ENCODE results near the gene PERCC1. TPM values are rescaled to one million over a fixed set of nuclear protein-coding genes. Genes with fewer than 3 reads are reported as not detected.

The PERCC1 gene
- total RNA-seq, 1 donor from 2014 or later: 0.33 TPM

DNA sequence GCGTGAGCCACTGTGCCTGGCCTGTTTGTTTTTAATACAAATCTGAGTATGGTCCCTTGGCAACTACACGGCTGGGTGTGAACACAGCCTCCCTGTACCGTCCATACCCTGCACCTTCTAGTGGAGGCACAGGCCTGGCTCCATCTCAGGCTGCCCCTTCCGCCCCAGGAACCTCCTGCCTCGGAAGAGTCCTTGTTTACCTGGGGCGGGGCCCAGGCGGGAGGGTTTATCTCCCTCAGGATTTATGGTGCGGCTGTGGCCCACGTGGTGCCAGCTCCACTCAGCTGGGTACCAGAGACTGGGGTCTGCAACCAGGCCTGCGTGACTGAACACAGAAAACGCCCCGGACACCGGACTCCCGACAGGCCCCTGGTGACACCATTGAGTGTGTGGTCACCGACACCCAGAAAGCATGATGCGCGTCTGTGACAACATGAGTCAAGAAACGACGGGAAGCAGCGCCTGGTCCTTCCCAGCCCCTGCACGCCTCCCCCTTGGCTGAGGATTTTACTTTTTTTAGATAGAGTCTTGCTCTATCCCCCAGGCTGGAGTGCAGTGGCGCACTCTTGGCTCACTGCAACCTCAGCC is 35.3 kb upstream of the PERCC1 start:
- TF ChIP-seq, protein P1, sequence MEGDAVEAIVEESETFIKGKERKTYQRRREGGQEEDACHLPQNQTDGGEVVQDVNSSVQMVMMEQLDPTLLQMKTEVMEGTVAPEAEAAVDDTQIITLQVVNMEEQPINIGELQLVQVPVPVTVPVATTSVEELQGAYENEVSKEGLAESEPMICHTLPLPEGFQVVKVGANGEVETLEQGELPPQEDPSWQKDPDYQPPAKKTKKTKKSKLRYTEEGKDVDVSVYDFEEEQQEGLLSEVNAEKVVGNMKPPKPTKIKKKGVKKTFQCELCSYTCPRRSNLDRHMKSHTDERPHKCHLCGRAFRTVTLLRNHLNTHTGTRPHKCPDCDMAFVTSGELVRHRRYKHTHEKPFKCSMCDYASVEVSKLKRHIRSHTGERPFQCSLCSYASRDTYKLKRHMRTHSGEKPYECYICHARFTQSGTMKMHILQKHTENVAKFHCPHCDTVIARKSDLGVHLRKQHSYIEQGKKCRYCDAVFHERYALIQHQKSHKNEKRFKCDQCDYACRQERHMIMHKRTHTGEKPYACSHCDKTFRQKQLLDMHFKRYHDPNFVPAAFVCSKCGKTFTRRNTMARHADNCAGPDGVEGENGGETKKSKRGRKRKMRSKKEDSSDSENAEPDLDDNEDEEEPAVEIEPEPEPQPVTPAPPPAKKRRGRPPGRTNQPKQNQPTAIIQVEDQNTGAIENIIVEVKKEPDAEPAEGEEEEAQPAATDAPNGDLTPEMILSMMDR (IDR thresholded peaks at IDR 0.05): no peak
- H3K4me3 Mint-ChIP-seq: no peak overlapping the region
- H3K9me3 Mint-ChIP-seq: no peaks in the 10 kb centered on the region
- DNase-seq (no peak), ATAC-seq (ENCODE audit: low read depth) (no peak)
- CTCF ChIA-PET: no interaction called here
- H3K4me1 Mint-ChIP-seq: no peaks in the 10 kb centered on the region
- intact Hi-C loops (cut with micrococcal nuclease): no loop called here
- POLR2A ChIA-PET: no interaction called here
- H3K36me3 Mint-ChIP-seq (ENCODE audit: low read depth): peaks cover 58% of the 10 kb centered on the region
- no peak overlapping the region for H3K27ac Mint-ChIP-seq
- H3K27me3 Mint-ChIP-seq: no peaks in the 10 kb centered on the region

DNA sequence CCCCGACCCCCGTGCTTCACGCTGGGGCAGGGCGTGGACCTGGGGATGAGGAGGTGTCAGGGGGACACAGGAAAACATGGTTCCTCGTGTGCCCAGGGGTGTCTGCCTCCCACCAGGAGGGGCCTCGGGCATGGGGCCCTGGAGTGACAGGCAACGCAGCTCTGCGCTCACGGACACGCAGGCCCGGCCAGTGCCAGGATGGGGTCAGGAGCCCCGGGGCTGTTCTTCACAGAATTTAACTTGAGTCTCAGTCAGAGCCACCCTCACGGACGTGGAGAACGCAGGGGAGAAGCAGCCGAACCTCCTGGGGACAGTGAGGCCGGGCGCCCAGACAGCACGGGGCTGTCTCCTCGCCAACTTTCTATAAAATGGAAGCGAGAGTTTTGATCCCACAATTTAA is 33.1 kb upstream of the PERCC1 start:
- no peak overlapping the region for H3K4me3 Mint-ChIP-seq
- CTCF ChIA-PET: no interaction called here
- intact Hi-C loops (cut with micrococcal nuclease): no loop called here
- no peaks in the 10 kb centered on the region for H3K9me3 Mint-ChIP-seq
- peaks cover 59% of the 10 kb centered on the region for H3K36me3 Mint-ChIP-seq (ENCODE audit: low read depth)
- POLR2A ChIA-PET: no interaction called here
- TF ChIP-seq, protein P1 (IDR thresholded peaks at IDR 0.05): no peak
- no peaks in the 10 kb centered on the region for H3K27me3 Mint-ChIP-seq
- DNase-seq (no peak), ATAC-seq (ENCODE audit: low read depth) (no peak)
- no peaks in the 10 kb centered on the region for H3K4me1 Mint-ChIP-seq
- no peak overlapping the region for H3K27ac Mint-ChIP-seq

DNA sequence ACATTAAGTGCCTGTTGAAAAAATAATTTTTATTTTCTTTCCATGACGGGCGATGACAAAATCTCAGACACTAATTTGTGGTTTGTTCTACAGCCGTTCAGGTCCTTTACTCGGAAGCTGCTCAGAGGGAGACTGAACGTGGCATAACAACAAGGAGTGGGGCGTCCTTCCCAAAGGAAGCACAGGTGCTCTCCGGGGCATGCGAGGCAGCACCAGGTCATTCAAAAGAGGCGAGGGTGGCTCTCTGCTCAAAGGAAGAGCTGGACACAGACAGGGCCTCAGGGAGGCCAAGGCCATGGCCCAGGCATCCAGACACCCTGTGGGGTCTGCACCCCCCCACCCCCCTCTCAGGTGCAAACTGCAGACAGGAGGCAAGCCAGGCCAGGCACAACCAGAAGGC is 32.5 kb upstream of the PERCC1 start:
- Mint-ChIP-seq H3K9me3 (no peaks in the 10 kb centered on the region), H3K4me1 (no peaks in the 10 kb centered on the region), H3K27me3 (no peaks in the 10 kb centered on the region), H3K27ac (no peak overlapping the region), H3K4me3 (no peak overlapping the region), H3K36me3 (ENCODE audit: low read depth) (peaks cover 61% of the 10 kb centered on the region)
- ChIA-PET CTCF (no interaction called here), POLR2A (no interaction called here)
- ATAC-seq (ENCODE audit: low read depth) (no peak), DNase-seq (no peak)
- TF ChIP-seq, protein P1 (IDR thresholded peaks at IDR 0.05): no peak
- intact Hi-C loops (cut with micrococcal nuclease): no loop called here

DNA sequence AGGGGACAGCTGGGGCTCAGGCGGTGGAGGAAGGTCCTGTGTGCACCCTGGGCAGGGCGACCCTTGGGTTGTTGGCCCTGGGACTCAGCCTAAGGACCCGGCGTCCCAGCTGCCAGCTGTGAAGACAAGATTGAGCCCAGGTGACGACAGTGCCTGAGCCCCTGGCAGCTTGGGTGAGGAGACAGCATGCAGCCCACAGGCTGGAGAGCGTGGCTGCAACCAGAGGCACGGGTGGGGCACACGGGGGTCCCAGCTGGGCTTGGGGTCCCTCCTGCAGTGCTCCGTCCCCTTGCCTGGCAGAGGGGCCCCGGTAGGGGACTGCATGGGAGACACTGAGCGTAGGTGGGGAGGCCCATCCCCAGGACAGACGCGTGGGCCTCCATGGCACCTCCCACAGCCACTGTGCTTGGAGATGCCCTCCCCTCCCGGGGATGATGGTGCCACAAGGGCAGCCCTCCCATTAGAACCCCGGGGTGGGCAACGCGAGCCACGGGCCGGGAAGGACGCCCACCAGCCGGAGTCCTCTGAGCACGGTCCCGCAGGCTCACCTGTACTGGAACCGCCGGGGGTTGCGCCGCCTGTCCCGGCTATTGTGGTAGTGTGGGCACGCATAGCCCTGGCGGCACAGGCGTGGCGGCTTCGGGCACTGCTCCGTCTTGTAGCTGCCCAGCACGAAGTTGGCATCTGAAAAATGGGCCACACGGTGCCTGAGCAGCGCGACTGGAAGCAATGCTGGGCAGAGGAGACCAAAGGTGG is 31.9 kb upstream of the PERCC1 start:
- H3K36me3 Mint-ChIP-seq (ENCODE audit: low read depth): peaks cover 60% of the 10 kb centered on the region
- DNase-seq (no peak), ATAC-seq (ENCODE audit: low read depth) (no peak)
- H3K9me3 Mint-ChIP-seq: no peaks in the 10 kb centered on the region
- TF ChIP-seq, protein P1 (IDR thresholded peaks at IDR 0.05): no peak
- intact Hi-C loops (cut with micrococcal nuclease): no loop called here
- no peaks in the 10 kb centered on the region for H3K27me3 Mint-ChIP-seq
- H3K27ac Mint-ChIP-seq: no peak overlapping the region
- no peak overlapping the region for H3K4me3 Mint-ChIP-seq
- ChIA-PET CTCF (no interaction called here), POLR2A (no interaction called here)
- H3K4me1 Mint-ChIP-seq: no peaks in the 10 kb centered on the region

DNA sequence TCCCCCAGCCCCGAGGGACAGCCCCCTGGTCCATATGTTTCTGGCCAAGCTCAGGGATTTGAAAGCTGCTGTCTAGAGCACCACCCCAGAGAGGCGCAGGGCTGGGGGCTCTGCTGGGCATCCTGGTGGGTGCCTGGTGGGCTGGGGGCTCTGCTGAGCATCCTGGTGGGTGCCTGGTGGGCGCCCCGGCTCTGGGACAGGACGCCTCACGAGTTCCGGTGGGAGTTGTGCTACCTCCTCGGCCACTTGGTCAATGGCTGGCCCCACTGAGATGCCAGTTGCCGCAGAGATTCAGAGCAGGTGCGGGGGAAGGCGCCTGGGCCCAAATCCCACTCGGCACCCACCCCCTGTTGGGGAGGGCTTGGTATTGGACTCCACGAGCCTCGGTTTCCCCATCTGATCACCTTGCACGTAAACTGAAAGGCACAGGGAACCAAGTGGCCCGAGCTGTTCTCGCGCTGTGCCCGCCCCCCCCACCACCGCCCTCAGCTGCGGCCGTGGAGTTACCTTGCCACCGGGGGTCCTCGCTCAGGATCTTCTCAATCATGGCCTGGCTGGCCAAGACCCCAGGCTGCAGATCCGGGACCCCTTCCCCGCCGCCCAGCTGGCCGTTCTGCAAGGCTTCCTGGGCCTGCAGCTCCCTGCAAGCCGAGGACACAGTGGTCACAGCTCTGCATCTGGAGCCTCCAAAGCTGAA is 29.7 kb upstream of the PERCC1 start:
- CTCF ChIA-PET: no interaction called here
- POLR2A ChIA-PET: interaction anchor here (0.6 kb wide), 1 partner anchor 555 kb away, joined by 5 read pairs; no protein-coding TSS in a partner anchor
- Mint-ChIP-seq H3K9me3 (no peaks in the 10 kb centered on the region), H3K27me3 (no peaks in the 10 kb centered on the region), H3K36me3 (ENCODE audit: low read depth) (peaks cover 62% of the 10 kb centered on the region), H3K27ac (no peak overlapping the region), H3K4me3 (no peak overlapping the region), H3K4me1 (no peaks in the 10 kb centered on the region)
- ATAC-seq (ENCODE audit: low read depth) (no peak), DNase-seq (no peak)
- intact Hi-C loops (cut with micrococcal nuclease): no loop called here
- TF ChIP-seq, protein P1 (IDR thresholded peaks at IDR 0.05): no peak

Measured in activated B cell treated with CpG ODN at 0.5 μM for 24 hours (primary cell).